ENCODE data around the gene PRKCE. TPM values are rescaled to one million over a fixed set of nuclear protein-coding genes. Genes with fewer than 3 reads are reported as not detected.

Gene PRKCE
- total RNA-seq, 2 experiments from 2014 or later: 17.0 to 42.1 TPM

GRCh38 chr2:45668509-45668908 is 17.0 kb downstream of the PRKCE start:
- Histone ChIP-seq H4K20me1 (ENCODE audit: insufficient read depth, low read length) (no peaks in the 10 kb centered on the region), H3K9me2 (ENCODE audit: insufficient read depth, low read length) (no peaks in the 10 kb centered on the region), H3K79me2 (ENCODE audit: insufficient read depth, low read depth, low read length) (no peaks in the 10 kb centered on the region), H3K36me3 (ENCODE audit: insufficient read depth, low read length) (no peaks in the 10 kb centered on the region), H3K4me3 (ENCODE audit: low read depth, low read length, poor library complexity, severe bottlenecking) (no peak overlapping the region), H3K27ac (ENCODE audit: low read depth, low read length, poor library complexity, severe bottlenecking) (no peak overlapping the region), H3K9me3 (ENCODE audit: low read length) (no peaks in the 10 kb centered on the region), H2AFZ (ENCODE audit: low read length) (no peak overlapping the region), H3K4me2 (ENCODE audit: low read length) (no peak overlapping the region), H3K4me1 (ENCODE audit: insufficient read depth, low read length, poor library complexity, severe bottlenecking) (peaks cover 14% of the 10 kb centered on the region)
- TF ChIP-seq CTCF (conservative IDR thresholded peaks at IDR 0.05; ENCODE audit: low read length) (no peak), EZH2phosphoT487 (IDR thresholded peaks at IDR 0.05; ENCODE audit: borderline replicate concordance, low read depth, low read length) (no peak)
- DNase-seq (ENCODE audit: low spot score): no peak
- intact Hi-C loops (cut with micrococcal nuclease; ENCODE audit: unreplicated experiment): no loop called here
- ChIA-PET POLR2A (no interaction called here), CTCF (ENCODE audit: unreplicated experiment) (no interaction called here)
- no TSS peak for BruUV-seq (replicated peaks)

GRCh38 chr2:45669032-45669486 is 17.6 kb downstream of the PRKCE start:
- no peak overlapping the region for H3K4me3 ChIP-seq (ENCODE audit: low read depth, low read length, poor library complexity, severe bottlenecking)
- peaks cover 14% of the 10 kb centered on the region for H3K4me1 ChIP-seq (ENCODE audit: insufficient read depth, low read length, poor library complexity, severe bottlenecking)
- CTCF ChIA-PET (ENCODE audit: unreplicated experiment): no interaction called here
- H3K4me2 ChIP-seq (ENCODE audit: low read length): no peak overlapping the region
- H3K36me3 ChIP-seq (ENCODE audit: insufficient read depth, low read length): no peaks in the 10 kb centered on the region
- POLR2A ChIA-PET: interaction anchor here (0.7 kb wide), 1 partner anchor 41 kb away, joined by 3 read pairs; no protein-coding TSS in a partner anchor
- no peak overlapping the region for H3K27ac ChIP-seq (ENCODE audit: low read depth, low read length, poor library complexity, severe bottlenecking)
- H3K79me2 ChIP-seq (ENCODE audit: insufficient read depth, low read depth, low read length): no peaks in the 10 kb centered on the region
- DNase-seq (ENCODE audit: low spot score): no peak
- intact Hi-C loops (cut with micrococcal nuclease; ENCODE audit: unreplicated experiment): no loop called here
- BruUV-seq (replicated peaks): no TSS peak
- H3K9me3 ChIP-seq (ENCODE audit: low read length): no peaks in the 10 kb centered on the region
- TF ChIP-seq EZH2phosphoT487 (IDR thresholded peaks at IDR 0.05; ENCODE audit: borderline replicate concordance, low read depth, low read length): no peak
- no peak overlapping the region for H2AFZ ChIP-seq (ENCODE audit: low read length)
- H4K20me1 ChIP-seq (ENCODE audit: insufficient read depth, low read length): no peaks in the 10 kb centered on the region
- no peaks in the 10 kb centered on the region for H3K9me2 ChIP-seq (ENCODE audit: insufficient read depth, low read length)

- H3K27ac ChIP-seq (ENCODE audit: low read depth, low read length, poor library complexity, severe bottlenecking): no peak overlapping the region
- H2AFZ ChIP-seq (ENCODE audit: low read length): no peak overlapping the region
- no peaks in the 10 kb centered on the region for H4K20me1 ChIP-seq (ENCODE audit: insufficient read depth, low read length)
- H3K4me2 ChIP-seq (ENCODE audit: low read length): no peak overlapping the region
- no peak for DNase-seq (ENCODE audit: low spot score)
- H3K9me2 ChIP-seq (ENCODE audit: insufficient read depth, low read length): no peaks in the 10 kb centered on the region
- no peak for TF ChIP-seq EZH2phosphoT487 (IDR thresholded peaks at IDR 0.05; ENCODE audit: borderline replicate concordance, low read depth, low read length)
- no peak for TF ChIP-seq CTCF (conservative IDR thresholded peaks at IDR 0.05; ENCODE audit: low read length)
- no TSS peak for BruUV-seq (replicated peaks)
- intact Hi-C loops (cut with micrococcal nuclease; ENCODE audit: unreplicated experiment): no loop called here
- no peak overlapping the region for H3K4me3 ChIP-seq (ENCODE audit: low read depth, low read length, poor library complexity, severe bottlenecking)
- H3K79me2 ChIP-seq (ENCODE audit: insufficient read depth, low read depth, low read length): no peaks in the 10 kb centered on the region
- H3K4me1 ChIP-seq (ENCODE audit: insufficient read depth, low read length, poor library complexity, severe bottlenecking): no peaks in the 10 kb centered on the region
- H3K36me3 ChIP-seq (ENCODE audit: insufficient read depth, low read length): no peaks in the 10 kb centered on the region
- CTCF ChIA-PET (ENCODE audit: unreplicated experiment): interaction anchor here (0.5 kb wide), 1 partner anchor 175 kb away, joined by 3 read pairs; no protein-coding TSS in a partner anchor
- H3K9me3 ChIP-seq (ENCODE audit: low read length): no peaks in the 10 kb centered on the region
- POLR2A ChIA-PET: no interaction called here
These were observed 19.2 kb downstream of the PRKCE start for GRCh38 chr2:45670646-45671045.

All from OCI-LY7 (cell line).